ENCODE results near the gene ELOVL7. TPM values are rescaled to one million over a fixed set of nuclear protein-coding genes. Genes with fewer than 3 reads are reported as not detected.

ELOVL7 gene
- total RNA-seq, 4 donors from 2014 or later = 1.2 to 7.0 (median 5.3) TPM

DNA sequence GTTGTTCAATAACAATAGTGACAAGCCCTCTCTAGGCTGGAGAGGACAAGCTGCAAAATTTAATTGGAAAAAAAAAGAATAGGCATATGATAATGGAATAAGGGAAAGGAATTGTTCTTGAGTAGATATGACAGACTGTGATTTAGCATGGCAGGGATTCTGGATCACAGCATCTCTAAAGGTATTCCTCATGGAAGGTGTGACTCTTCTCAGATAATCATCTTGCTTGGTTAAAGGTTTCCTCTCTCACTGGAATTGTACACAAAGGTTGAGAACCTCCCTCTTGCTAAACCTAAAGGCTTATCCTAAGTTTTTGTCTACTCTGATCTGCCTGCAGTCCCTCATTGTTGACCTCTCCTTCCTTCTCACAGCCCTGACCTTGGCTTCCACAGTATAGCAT is 31.6 kb downstream of the ELOVL7 start:
- Histone ChIP-seq H3K4me1 (no peaks in the 10 kb centered on the region), H3K36me3 (no peaks in the 10 kb centered on the region), H3K27ac (replicated peaks in 1 of 4) (no peak overlapping the region), H3K4me3 (no peak overlapping the region), H3K27me3 (no peaks in the 10 kb centered on the region), H3K9me3 (no peaks in the 10 kb centered on the region)
- no peak for TF ChIP-seq POLR2A (IDR thresholded peaks at IDR 0.05; ENCODE audit: low read depth)
- TF ChIP-seq, protein P1, sequence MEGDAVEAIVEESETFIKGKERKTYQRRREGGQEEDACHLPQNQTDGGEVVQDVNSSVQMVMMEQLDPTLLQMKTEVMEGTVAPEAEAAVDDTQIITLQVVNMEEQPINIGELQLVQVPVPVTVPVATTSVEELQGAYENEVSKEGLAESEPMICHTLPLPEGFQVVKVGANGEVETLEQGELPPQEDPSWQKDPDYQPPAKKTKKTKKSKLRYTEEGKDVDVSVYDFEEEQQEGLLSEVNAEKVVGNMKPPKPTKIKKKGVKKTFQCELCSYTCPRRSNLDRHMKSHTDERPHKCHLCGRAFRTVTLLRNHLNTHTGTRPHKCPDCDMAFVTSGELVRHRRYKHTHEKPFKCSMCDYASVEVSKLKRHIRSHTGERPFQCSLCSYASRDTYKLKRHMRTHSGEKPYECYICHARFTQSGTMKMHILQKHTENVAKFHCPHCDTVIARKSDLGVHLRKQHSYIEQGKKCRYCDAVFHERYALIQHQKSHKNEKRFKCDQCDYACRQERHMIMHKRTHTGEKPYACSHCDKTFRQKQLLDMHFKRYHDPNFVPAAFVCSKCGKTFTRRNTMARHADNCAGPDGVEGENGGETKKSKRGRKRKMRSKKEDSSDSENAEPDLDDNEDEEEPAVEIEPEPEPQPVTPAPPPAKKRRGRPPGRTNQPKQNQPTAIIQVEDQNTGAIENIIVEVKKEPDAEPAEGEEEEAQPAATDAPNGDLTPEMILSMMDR (IDR thresholded peaks at IDR 0.05) = no peak
- TF ChIP-seq POLR2AphosphoS5 (IDR thresholded peaks at IDR 0.05) = no peak
- TF ChIP-seq EP300 (IDR thresholded peaks at IDR 0.05) = no peak
- DNase-seq (ENCODE audit: extremely low spot score) = no peak
- intact Hi-C loops (cut with DNase I) = no loop called here

DNA sequence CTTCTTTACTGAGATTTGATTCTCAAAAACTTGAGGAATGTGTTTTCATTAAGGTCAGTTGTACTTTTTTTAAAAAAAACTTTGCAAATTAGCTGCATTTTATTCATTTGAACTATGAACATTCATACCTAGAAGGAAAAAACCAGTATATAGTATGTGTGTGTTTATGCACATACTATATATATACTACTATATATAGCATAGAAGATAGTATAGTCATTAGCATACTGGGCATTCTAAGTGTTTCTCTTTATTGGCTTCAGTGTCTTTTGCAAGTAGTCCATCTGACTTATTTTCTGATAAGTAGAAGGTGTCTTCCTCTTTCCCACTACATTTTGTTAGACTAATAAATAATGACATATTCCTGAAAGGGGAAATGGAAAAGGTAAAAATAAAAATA is 33.0 kb downstream of the ELOVL7 start:
- no peaks in the 10 kb centered on the region for H3K4me1 ChIP-seq
- intact Hi-C loops (cut with DNase I) = no loop called here

DNA sequence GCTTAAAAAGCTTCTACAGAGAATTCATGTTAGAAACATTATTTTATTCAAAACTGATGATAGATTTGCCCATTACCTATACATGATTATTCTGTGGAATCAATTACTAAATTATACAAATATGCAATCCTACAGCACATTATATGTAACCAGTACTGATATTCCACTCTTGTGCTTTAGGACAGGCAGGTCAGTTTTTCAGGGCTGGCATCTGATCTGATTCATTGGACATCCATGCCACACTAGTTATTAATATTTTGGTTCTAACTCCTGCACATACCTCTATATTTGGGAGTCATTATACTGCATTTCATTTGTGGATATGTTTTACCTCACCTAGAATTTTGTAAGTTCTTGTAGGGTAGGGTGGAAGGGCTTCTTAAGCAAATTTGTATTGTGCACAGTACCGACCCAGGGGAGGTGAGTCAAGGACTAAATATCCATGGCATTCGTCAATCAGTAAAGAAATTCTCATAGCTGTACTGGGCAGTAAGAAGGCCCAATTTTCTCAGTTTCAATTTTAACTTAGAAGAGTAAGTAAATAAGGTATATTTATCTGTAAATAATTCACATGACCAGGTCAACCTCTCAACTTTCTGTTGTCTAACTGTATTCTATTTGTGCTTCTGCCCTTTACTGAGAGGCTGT is 33.5 kb downstream of the ELOVL7 start:
- no peaks in the 10 kb centered on the region for H3K9me3 ChIP-seq
- H3K4me1 ChIP-seq = no peaks in the 10 kb centered on the region
- no peak overlapping the region for H3K27ac ChIP-seq (replicated peaks in 1 of 4)
- 84% methylated on average over 2 of the region's 2 CpGs for WGBS
- H3K36me3 ChIP-seq = no peaks in the 10 kb centered on the region
- TF ChIP-seq POLR2AphosphoS5 (IDR thresholded peaks at IDR 0.05) = no peak
- TF ChIP-seq POLR2A (IDR thresholded peaks at IDR 0.05; ENCODE audit: low read depth) = no peak
- TF ChIP-seq, protein P1 (IDR thresholded peaks at IDR 0.05) = no peak
- no peak for TF ChIP-seq EP300 (IDR thresholded peaks at IDR 0.05)
- no peak overlapping the region for H3K4me3 ChIP-seq
- H3K27me3 ChIP-seq = no peaks in the 10 kb centered on the region
- intact Hi-C loops (cut with DNase I) = no loop called here
- DNase-seq (ENCODE audit: extremely low spot score) = no peak

More for the DNA sequence above, 33.0 kb downstream of the ELOVL7 start:
- no peak for DNase-seq (ENCODE audit: extremely low spot score)
- no peaks in the 10 kb centered on the region for H3K9me3 ChIP-seq
- TF ChIP-seq, protein P1 (IDR thresholded peaks at IDR 0.05) = no peak
- TF ChIP-seq EP300 (IDR thresholded peaks at IDR 0.05) (no peak), POLR2A (IDR thresholded peaks at IDR 0.05; ENCODE audit: low read depth) (no peak), POLR2AphosphoS5 (IDR thresholded peaks at IDR 0.05) (no peak)
- no peaks in the 10 kb centered on the region for H3K27me3 ChIP-seq
- H3K27ac ChIP-seq (replicated peaks in 1 of 4) = no peak overlapping the region
- no peak overlapping the region for H3K4me3 ChIP-seq
- H3K36me3 ChIP-seq = no peaks in the 10 kb centered on the region

DNA sequence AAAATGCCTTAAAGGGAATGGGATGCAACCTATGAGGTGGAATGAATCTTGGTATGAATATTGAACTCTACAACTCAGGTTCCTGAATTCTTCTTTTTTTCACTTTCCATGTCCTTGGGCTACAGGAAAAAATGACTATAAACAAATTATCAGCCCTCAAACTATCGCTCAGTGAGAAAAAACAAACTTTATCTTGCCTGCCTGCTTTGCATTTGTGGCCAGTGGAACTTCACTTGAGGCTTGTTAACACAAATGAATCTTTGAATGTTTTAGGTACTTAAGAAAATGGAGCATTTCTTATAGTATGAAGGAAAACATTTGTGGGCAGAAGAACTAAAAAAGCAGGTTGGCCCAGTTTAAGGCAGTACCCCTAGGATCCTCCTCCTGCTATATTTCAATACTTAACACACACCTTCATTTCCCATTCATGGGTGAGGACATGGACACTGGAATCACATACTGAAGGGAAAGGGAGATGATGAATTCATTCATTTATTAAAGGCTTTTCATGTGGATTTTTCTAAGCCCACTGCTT is 34.1 kb downstream of the ELOVL7 start:
- 93% methylated on average over 1 of the region's 1 CpG for WGBS
- Histone ChIP-seq H3K4me1 (no peaks in the 10 kb centered on the region), H3K27ac (replicated peaks in 1 of 4) (no peak overlapping the region), H3K27me3 (no peaks in the 10 kb centered on the region), H3K9me3 (no peaks in the 10 kb centered on the region), H3K4me3 (no peak overlapping the region), H3K36me3 (no peaks in the 10 kb centered on the region)
- intact Hi-C loops (cut with DNase I) = no loop called here
- TF ChIP-seq, protein P1 (IDR thresholded peaks at IDR 0.05) = no peak
- TF ChIP-seq POLR2A (IDR thresholded peaks at IDR 0.05; ENCODE audit: low read depth) (no peak), POLR2AphosphoS5 (IDR thresholded peaks at IDR 0.05) (no peak), EP300 (IDR thresholded peaks at IDR 0.05) (no peak)
- DNase-seq (ENCODE audit: extremely low spot score) = no peak

All from esophagus muscularis mucosa (tissue), 4 donors.